HEK293 (cell line): Measurements from ENCODE around the gene NUP43.

Experiments used
- OVOL3 ChIP-seq: fragments of 450-650 bp; formaldehyde crosslinking; IDR thresholded peaks from 2 replicates; pipeline ENCODE4 v1.5.1; 2016; ENCODE audit warnings: missing biosample characterization, missing genetic modification characterization
- TCF7L2 ChIP-seq: IDR thresholded peaks from 2 replicates; pipeline ENCODE4 v1.6.1; 2011; ENCODE audit warnings: low read depth, mild to moderate bottlenecking, inconsistent platforms, low read length, moderate library complexity, borderline replicate concordance
- ZEB2 ChIP-seq: fragments of 450-650 bp; formaldehyde crosslinking; IDR thresholded peaks from 2 replicates; pipeline ENCODE4 v1.5.1; 2016; ENCODE audit warnings: missing biosample characterization, missing genetic modification characterization
- ZFHX2 ChIP-seq: fragments of 450-650 bp; formaldehyde crosslinking; conservative IDR thresholded peaks from 2 replicates; pipeline ENCODE4 v1.5.1; 2016; ENCODE audit warnings: missing biosample characterization, missing genetic modification characterization
- ZNF175 ChIP-seq: fragments of 450-650 bp; formaldehyde crosslinking; IDR thresholded peaks from 2 replicates; pipeline ENCODE4 v1.5.1; 2016; ENCODE audit warnings: missing biosample characterization, missing genetic modification characterization
- ZNF423 ChIP-seq: fragments of 450-650 bp; formaldehyde crosslinking; IDR thresholded peaks from 2 replicates; pipeline ENCODE4 v1.5.1; 2016; ENCODE audit warnings: missing biosample characterization, missing genetic modification characterization
- ZNF561 ChIP-seq: fragments of 450-650 bp; IDR thresholded peaks from 2 replicates; pipeline ENCODE4 v1.5.1; 2018; ENCODE audit warnings: missing biosample characterization, missing genetic modification characterization, borderline replicate concordance
- ZNF660 ChIP-seq: fragments of 450-650 bp; IDR thresholded peaks from 2 replicates; pipeline ENCODE4 v1.5.1; 2018; ENCODE audit warnings: missing biosample characterization, mild to moderate bottlenecking, missing genetic modification characterization
- ZNF707 ChIP-seq: fragments of 450-650 bp; formaldehyde crosslinking; IDR thresholded peaks from 2 replicates; pipeline ENCODE4 v1.5.1; 2016; ENCODE audit warnings: missing biosample characterization, missing genetic modification characterization
- TF ChIP-seq, protein P1 (sequence below): fragments of 450-650 bp; formaldehyde crosslinking; IDR thresholded peaks from 2 replicates; pipeline ENCODE4 v1.5.1; 2016; ENCODE audit warnings: missing biosample characterization, missing genetic modification characterization
- TF ChIP-seq, protein P2 (sequence below): fragments of 450-650 bp; IDR thresholded peaks from 2 replicates; pipeline ENCODE4 v1.5.1; 2018; ENCODE audit warnings: missing biosample characterization, missing genetic modification characterization

DNA sequence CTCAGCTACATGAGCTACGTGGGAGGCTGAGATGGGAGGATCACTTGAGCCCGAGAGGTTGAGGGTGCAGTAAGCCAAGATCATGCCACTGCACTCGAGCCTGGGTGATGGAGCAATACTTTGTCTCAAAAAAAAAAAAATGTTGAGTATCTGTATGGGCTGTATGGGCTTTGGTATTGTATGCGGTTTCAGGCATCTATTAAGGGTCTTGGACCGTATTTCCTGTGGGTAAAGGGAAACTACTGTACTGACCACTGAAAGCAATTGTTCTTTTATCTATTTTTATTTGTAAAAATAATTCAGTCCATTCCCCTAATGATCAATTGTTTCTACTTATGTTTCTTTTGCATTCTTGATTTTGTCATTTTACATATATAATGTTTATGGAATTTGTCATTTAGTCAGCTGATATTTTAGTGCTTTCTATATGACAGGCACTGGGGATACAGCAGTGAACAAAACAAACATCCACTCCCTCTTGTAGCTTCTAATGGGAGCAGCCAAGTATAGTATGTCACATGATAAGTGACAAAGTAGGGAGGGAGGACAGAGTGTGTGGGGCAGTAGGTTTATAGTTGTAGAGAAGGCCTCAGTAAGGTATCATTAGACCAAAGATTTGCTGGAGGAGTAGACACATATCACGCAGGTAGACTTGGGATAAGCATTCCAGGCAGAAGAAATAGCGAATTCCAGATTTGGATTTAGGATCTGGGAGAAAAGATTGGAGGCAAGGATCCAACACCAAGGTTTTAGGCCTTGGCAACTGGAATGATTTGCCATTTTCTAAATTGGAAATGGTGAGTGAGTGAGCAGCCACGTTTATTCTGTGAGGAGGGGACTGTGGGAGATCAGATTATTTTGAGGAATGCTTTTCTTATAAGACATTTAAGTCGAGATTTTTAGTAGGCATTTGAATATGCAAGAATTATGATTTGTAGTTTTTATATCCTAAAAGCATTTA lies 9.3 kb upstream of the NUP43 start:
- TF ChIP-seq ZNF707 (no peak), ZEB2 (tag by site-specific recombination) (no peak), OVOL3 (tag by site-specific recombination) (no peak), TCF7L2 (no peak), ZNF561 (no peak), ZNF423 (tag by site-specific recombination) (no peak), ZFHX2 (tag by site-specific recombination) (no peak), ZNF175 (tag by site-specific recombination) (no peak), ZNF660 (no peak)
- TF ChIP-seq, protein P1, sequence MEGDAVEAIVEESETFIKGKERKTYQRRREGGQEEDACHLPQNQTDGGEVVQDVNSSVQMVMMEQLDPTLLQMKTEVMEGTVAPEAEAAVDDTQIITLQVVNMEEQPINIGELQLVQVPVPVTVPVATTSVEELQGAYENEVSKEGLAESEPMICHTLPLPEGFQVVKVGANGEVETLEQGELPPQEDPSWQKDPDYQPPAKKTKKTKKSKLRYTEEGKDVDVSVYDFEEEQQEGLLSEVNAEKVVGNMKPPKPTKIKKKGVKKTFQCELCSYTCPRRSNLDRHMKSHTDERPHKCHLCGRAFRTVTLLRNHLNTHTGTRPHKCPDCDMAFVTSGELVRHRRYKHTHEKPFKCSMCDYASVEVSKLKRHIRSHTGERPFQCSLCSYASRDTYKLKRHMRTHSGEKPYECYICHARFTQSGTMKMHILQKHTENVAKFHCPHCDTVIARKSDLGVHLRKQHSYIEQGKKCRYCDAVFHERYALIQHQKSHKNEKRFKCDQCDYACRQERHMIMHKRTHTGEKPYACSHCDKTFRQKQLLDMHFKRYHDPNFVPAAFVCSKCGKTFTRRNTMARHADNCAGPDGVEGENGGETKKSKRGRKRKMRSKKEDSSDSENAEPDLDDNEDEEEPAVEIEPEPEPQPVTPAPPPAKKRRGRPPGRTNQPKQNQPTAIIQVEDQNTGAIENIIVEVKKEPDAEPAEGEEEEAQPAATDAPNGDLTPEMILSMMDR (tag by site-specific recombination): no peak
- TF ChIP-seq, protein P2, sequence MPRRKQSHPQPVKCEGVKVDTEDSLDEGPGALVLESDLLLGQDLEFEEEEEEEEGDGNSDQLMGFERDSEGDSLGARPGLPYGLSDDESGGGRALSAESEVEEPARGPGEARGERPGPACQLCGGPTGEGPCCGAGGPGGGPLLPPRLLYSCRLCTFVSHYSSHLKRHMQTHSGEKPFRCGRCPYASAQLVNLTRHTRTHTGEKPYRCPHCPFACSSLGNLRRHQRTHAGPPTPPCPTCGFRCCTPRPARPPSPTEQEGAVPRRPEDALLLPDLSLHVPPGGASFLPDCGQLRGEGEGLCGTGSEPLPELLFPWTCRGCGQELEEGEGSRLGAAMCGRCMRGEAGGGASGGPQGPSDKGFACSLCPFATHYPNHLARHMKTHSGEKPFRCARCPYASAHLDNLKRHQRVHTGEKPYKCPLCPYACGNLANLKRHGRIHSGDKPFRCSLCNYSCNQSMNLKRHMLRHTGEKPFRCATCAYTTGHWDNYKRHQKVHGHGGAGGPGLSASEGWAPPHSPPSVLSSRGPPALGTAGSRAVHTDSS (tag by site-specific recombination): no peak
